WTC11 (cell line): ENCODE data around the gene ZBTB18. TPM values are rescaled to one million over a fixed set of nuclear protein-coding genes. Genes with fewer than 3 reads are reported as not detected.

Experiments used
- ATAC-seq: fragments of 200-7000 bp; cut with Tn5 transposase; 2 replicates; pipeline ENCODE4 v1.10.0; 2021; ENCODE audit warnings: mild to moderate bottlenecking, moderate library complexity
- CTCF ChIA-PET: fragments of 300-600 bp; sonication (Branson Sonifier 250); formaldehyde crosslinking; loops from one replicate; lab custom pipeline; 2021; ENCODE audit warnings: antibody characterized with exemption; lab: Charles Lee
- POLR2A ChIA-PET: fragments of 350-600 bp; sonication (Branson Sonifier 250); formaldehyde crosslinking; loops from one replicate; lab custom pipeline; 2021; ENCODE audit warnings: antibody characterized with exemption; lab: Charles Lee
- DNase-seq: peaks from one replicate; pipeline ENCODE4 v3.0.0; 2021; ENCODE audit warnings: low spot score
- H3K27ac Mint-ChIP-seq: 2 replicates; pipeline ENCODE4 v1.8.0; 2021; ENCODE audit warnings: mixed read lengths
- H3K27me3 Mint-ChIP-seq: 2 replicates; pipeline ENCODE4 v1.8.0; 2021; ENCODE audit warnings: low read depth, mild to moderate bottlenecking, moderate library complexity, mixed read lengths
- H3K36me3 Mint-ChIP-seq: 2 replicates; pipeline ENCODE4 v1.8.0; 2021; ENCODE audit warnings: mixed read lengths
- H3K4me1 Mint-ChIP-seq: 2 replicates; pipeline ENCODE4 v1.8.0; 2022; ENCODE audit warnings: mixed read lengths
- H3K4me3 Mint-ChIP-seq: 2 replicates; pipeline ENCODE4 v1.8.0; 2021; ENCODE audit warnings: mild to moderate bottlenecking, moderate library complexity, mixed read lengths
- H3K9me3 Mint-ChIP-seq: 2 replicates; pipeline ENCODE4 v1.8.0; 2021; ENCODE audit warnings: mixed read lengths
- AFF4 ChIP-seq: sonication (generic); formaldehyde crosslinking; IDR thresholded peaks from 2 replicates; pipeline ENCODE4 v1.8.1; 2023; ENCODE audit warnings: mild to moderate bottlenecking, missing genetic modification reagents, borderline replicate concordance
- ELF4 ChIP-seq: sonication (generic); formaldehyde crosslinking; IDR thresholded peaks from 2 replicates; pipeline ENCODE4 v1.8.1; 2022; ENCODE audit warnings: low read depth, mild to moderate bottlenecking, moderate library complexity, missing genetic modification reagents
- FOXJ3 ChIP-seq: sonication (generic); formaldehyde crosslinking; IDR thresholded peaks from 2 replicates; pipeline ENCODE4 v1.9.0; 2021; ENCODE audit warnings: missing genetic modification reagents, mild to moderate bottlenecking, borderline replicate concordance
- MXD4 ChIP-seq: fragments of 250-450 bp; sonication (Bioruptor Pico); IDR thresholded peaks from 2 replicates; pipeline ENCODE4 v1.8.0; 2021; ENCODE audit warnings: mild to moderate bottlenecking, moderate library complexity, borderline replicate concordance
- NR2C2 ChIP-seq: sonication (generic); formaldehyde crosslinking; IDR thresholded peaks from 2 replicates; pipeline ENCODE4 v1.8.0; 2022; ENCODE audit warnings: mild to moderate bottlenecking, missing genetic modification reagents
- PREB ChIP-seq: sonication (generic); formaldehyde crosslinking; IDR thresholded peaks from 2 replicates; pipeline ENCODE4 v1.8.1; 2022; ENCODE audit warnings: mild to moderate bottlenecking, missing genetic modification reagents, moderate library complexity, borderline replicate concordance
- PRRX2 ChIP-seq: fragments of 250-450 bp; sonication (Bioruptor Pico); IDR thresholded peaks from 2 replicates; pipeline ENCODE4 v1.8.0; 2021; ENCODE audit warnings: mild to moderate bottlenecking
- SMAD3 ChIP-seq: sonication (generic); formaldehyde crosslinking; IDR thresholded peaks from 2 replicates; pipeline ENCODE4 v1.8.0; 2022; ENCODE audit warnings: missing genetic modification reagents, mild to moderate bottlenecking, borderline replicate concordance
- SOX15 ChIP-seq: fragments of 250-450 bp; sonication (Bioruptor Pico); IDR thresholded peaks from 2 replicates; pipeline ENCODE4 v1.9.0; 2021; ENCODE audit warnings: mild to moderate bottlenecking
- TP53 ChIP-seq: sonication (generic); formaldehyde crosslinking; IDR thresholded peaks from 2 replicates; pipeline ENCODE4 v1.8.1; 2023; ENCODE audit warnings: mild to moderate bottlenecking, missing genetic modification reagents
- USF1 ChIP-seq: sonication (generic); formaldehyde crosslinking; IDR thresholded peaks from 2 replicates; pipeline ENCODE4 v1.8.0; 2022; ENCODE audit warnings: mild to moderate bottlenecking, missing genetic modification reagents
- ZNF423 ChIP-seq: fragments of 250-450 bp; sonication (Bioruptor Pico); IDR thresholded peaks from 2 replicates; pipeline ENCODE4 v2.1.2; 2022; ENCODE audit warnings: mild to moderate bottlenecking, moderate library complexity
- ZNF512 ChIP-seq: sonication (generic); formaldehyde crosslinking; IDR thresholded peaks from 2 replicates; pipeline ENCODE4 v1.8.1; 2022; ENCODE audit warnings: missing genetic modification reagents, borderline replicate concordance
- total RNA-seq: library from RNA; stranded (reverse); gene quantifications from 3 replicates; pipeline ENCODE4 v1.2.3, GENCODE V29; 2021
- TF ChIP-seq, protein P1 (sequence below): fragments of 250-450 bp; sonication (Bioruptor Pico); IDR thresholded peaks from 2 replicates; pipeline ENCODE4 v1.9.0; 2021; ENCODE audit warnings: mild to moderate bottlenecking, borderline replicate concordance

Gene ZBTB18
- total RNA-seq, 1 experiment from 2014 or later, result 16.0 TPM

DNA sequence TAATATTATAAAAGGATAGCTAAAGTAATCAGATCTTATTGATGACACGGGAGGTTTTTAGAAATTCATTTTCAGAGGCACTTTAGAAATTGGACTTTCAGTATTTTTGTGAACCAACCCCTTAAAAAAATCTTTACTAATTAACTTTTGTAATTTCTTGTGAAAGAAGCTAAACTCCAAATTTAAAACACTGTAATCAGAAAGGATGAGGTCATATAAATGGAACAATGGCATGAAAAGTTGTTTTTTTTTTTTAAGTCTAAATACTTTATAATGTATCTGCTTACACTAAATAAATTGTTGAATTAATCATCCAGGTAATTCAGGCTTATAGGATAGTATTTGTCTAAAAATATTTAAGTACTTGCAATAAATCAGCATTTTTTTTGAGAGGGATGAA is 9.0 kb downstream of the ZBTB18 start (continued):
- no peak for TF ChIP-seq AFF4 (CRISPR knock-in tag)
- TF ChIP-seq FOXJ3 (CRISPR knock-in tag), result no peak

DNA sequence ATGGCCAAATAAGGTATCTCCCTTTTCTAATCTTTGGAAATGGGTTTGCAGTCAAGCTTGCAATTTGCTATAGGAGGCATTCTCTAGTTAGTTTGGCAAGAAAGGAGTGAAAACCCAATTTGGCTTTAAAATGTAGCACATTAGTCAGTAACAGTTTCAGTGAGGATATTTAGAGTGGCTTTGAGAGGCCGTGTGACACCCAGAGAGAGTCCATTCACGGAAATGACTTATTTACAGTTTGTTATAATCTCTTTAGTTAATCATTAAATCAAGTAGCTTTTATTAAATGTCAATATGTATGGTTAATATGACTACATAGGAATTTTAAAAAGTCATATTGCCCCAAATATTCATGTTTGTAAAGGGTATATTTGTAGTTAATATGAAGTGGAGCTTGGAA is 9.6 kb downstream of the ZBTB18 start:
- no peak overlapping the region for H3K4me3 Mint-ChIP-seq

More for the DNA sequence above, 9.6 kb downstream of the ZBTB18 start:
- CTCF ChIA-PET, result no interaction called here
- TF ChIP-seq TP53 (CRISPR knock-in tag) (no peak), PREB (CRISPR knock-in tag) (no peak), USF1 (CRISPR knock-in tag) (no peak), NR2C2 (CRISPR knock-in tag) (no peak), PRRX2 (CRISPR knock-in tag) (no peak), SMAD3 (CRISPR knock-in tag) (no peak), ZNF423 (CRISPR knock-in tag) (no peak), ZNF512 (no peak), SOX15 (CRISPR knock-in tag) (no peak), ELF4 (no peak), MXD4 (CRISPR knock-in tag) (no peak)
- TF ChIP-seq, protein P1, sequence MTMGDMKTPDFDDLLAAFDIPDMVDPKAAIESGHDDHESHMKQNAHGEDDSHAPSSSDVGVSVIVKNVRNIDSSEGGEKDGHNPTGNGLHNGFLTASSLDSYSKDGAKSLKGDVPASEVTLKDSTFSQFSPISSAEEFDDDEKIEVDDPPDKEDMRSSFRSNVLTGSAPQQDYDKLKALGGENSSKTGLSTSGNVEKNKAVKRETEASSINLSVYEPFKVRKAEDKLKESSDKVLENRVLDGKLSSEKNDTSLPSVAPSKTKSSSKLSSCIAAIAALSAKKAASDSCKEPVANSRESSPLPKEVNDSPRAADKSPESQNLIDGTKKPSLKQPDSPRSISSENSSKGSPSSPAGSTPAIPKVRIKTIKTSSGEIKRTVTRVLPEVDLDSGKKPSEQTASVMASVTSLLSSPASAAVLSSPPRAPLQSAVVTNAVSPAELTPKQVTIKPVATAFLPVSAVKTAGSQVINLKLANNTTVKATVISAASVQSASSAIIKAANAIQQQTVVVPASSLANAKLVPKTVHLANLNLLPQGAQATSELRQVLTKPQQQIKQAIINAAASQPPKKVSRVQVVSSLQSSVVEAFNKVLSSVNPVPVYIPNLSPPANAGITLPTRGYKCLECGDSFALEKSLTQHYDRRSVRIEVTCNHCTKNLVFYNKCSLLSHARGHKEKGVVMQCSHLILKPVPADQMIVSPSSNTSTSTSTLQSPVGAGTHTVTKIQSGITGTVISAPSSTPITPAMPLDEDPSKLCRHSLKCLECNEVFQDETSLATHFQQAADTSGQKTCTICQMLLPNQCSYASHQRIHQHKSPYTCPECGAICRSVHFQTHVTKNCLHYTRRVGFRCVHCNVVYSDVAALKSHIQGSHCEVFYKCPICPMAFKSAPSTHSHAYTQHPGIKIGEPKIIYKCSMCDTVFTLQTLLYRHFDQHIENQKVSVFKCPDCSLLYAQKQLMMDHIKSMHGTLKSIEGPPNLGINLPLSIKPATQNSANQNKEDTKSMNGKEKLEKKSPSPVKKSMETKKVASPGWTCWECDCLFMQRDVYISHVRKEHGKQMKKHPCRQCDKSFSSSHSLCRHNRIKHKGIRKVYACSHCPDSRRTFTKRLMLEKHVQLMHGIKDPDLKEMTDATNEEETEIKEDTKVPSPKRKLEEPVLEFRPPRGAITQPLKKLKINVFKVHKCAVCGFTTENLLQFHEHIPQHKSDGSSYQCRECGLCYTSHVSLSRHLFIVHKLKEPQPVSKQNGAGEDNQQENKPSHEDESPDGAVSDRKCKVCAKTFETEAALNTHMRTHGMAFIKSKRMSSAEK (CRISPR knock-in tag), result no peak
- Mint-ChIP-seq H3K27me3 (no peaks in the 10 kb centered on the region), H3K9me3 (no peaks in the 10 kb centered on the region), H3K36me3 (peaks cover 3% of the 10 kb centered on the region; the same call in 1 of the 2 replicates), H3K4me1 (peaks cover 47% of the 10 kb centered on the region), H3K27ac (peak overlapping the region; percentile 53; the same call in 1 of the 2 replicates)
- DNase-seq, result no peak
- POLR2A ChIA-PET, result no interaction called here
- no peak for ATAC-seq
